HG02870 (cell line): ENCODE results near the gene CAPZB.
A peak's percentile ranks its signal among the peaks of the same experiment; 100 is the strongest.
"Not testable (repeated sequence)": the region's sequence is repeated elsewhere in the genome, so short reads cannot be mapped to it uniquely, and the experiment has no call there.

Experiments used
- ATAC-seq: cut with Tn5 transposase; IDR thresholded peaks from one replicate; pipeline ENCODE4 v1.9.1; 2021; ENCODE audit warnings: mild to moderate bottlenecking, moderate library complexity; ENCODE audit not compliant: unreplicated experiment

The CAPZB gene

DNA sequence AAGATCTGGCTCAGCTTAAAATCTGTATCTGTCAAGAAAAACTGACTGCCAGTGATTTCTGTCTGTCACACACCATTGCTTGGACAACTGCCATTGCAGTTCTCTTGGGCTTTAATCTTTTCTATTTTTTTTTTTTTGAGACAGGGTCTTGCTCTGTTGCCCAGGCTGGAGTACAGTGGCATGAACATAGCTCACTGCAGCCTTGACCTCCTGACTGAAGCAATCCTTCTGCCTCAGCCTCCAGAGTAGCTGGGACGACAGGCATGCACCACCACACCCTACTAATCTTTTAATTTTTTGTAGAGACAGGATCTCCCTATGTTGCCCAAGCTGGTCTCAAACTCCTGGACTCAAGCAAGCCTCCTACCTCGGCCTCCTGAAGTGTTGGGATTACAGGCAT is 14.5 kb upstream of the CAPZB start:
- not testable (repeated sequence) for ATAC-seq

DNA sequence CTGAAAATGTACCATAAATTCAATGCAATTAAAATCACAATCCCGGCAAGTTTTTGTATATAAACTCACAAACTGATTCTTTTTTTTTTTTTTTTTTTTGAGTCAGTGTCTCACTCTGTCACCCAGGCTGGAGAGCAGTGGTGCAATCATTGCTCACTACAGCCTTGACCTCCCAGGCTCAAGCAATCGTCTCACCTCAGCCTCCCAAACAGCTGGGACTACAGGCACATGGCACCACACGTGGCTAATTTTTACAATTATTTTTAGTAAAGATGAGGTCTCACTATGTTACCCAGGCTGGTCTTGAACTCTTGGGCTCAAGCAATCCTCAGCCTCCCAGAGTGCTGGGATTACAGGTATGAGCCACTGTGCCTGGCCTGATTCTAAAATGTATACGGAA is 12.1 kb upstream of the CAPZB start:
- not testable (repeated sequence) for ATAC-seq

DNA sequence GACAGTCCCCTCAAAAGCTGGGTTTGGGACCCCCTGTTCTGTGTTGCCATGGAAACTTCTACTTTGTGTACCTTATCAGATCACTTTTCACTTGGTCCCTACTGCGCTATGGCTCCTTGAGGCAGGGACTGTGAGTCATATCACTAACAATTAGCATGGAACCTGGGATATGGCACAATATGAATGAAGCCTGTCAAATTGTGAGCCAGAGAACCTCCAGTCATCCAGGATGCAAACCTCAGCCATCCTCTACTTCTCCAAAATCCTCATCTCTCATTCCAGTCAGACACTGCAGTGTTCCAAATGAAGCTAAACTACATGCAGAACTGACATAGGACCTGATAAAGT is 11.2 kb upstream of the CAPZB start:
- no peak for ATAC-seq

DNA sequence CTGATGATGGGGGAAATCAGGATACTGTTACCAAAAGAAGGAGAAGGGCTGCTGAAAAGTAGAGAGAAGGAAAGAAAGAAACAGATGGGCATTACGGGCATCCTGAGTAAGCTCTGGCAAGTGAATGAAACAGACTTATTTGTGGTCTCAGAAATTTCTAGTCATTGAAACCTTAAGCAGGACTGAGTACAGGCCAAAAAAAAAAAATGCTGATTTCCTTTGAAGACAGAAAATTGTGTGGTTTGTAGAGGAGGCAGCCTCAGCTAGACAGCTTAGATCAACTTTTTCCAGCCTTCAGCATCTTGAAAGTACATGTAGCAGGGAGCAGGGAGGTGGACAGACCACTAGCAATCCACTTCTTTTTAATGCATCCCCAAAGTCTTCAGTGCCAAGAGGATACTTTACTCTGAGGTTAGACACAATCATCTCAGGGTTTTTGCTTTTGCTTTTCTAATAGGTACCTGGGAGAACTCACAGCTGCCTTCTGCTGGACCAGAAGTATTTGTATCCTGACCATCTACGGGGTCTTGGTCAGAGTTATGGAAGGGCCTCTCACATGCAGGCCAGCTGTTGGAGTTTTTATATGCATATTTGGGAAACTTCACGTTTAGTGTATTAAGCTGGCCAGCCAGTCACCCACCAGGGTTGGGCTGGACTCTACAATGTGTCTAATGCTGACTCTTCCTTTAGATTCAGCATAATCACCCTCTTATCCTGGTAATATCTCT is 10.6 kb upstream of the CAPZB start:
- no peak for ATAC-seq

DNA sequence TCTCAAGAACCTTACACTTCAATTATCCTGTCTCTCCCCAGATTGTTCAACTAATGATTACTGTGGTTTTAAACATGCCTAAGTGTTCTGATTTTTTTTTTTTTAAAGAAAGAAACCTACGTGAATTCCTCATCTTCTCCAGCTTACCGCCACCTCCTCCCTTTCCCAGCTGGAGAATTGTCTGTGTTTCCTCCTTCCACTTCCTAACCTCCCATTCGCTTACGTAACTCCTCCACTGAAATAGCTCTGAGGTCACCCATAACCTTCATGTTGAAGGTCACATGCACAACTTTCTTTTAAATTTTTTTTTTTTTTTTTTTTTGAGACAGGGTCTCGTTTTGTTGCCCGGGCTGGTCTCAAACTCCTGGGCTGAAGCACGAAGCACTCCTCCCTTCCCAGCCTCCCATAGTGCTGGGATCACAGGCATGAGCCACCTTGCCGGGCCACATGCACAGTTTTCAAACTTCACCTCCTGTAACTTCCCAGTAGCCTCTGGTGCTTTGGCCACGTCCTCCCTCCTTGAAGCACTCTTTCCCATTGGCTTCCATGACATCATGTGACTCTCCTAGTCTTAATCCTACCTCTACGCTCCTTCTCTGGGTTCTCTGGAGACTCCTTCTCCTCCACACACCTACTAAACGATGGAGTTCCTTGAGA is 9.8 kb upstream of the CAPZB start:
- ATAC-seq, result no peak

DNA sequence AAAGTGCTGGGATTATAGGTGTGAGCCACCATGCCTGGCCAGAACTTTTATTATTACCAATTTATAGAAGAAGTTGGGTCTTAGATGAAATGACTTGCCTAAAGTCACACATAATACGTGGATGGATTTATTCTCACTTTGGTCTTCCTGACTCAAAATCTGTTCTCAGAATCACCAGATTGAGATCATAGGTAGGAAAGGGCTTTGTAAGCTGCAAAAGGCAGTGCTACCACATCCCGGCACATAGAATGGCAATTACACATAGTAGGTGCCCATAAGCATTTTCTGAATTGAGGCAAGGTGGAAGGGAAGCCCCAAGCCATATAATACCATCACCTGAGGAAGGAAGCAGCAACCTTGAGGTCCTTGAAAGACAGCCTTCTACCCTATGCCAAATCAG is 8.2 kb upstream of the CAPZB start:
- no peak for ATAC-seq

DNA sequence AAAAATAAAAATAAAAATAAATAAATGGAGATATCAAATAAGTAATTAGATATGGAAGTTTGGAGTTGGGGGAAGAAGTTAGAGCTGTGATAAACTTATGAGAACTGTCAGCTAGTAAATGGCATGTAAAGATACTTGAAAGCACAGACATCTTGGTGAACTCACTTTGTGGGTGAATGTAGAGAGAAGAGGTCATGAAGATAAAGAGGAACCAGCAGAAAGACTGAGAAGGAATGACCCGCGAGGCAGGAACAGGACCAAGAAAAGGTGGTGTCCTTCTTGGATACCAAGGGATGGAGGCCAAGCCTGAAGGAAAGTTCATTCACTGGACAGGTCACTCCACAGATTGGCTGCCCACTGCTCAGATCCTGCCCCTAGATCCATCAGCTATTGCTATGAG is 4.7 kb upstream of the CAPZB start:
- no peak for ATAC-seq

DNA sequence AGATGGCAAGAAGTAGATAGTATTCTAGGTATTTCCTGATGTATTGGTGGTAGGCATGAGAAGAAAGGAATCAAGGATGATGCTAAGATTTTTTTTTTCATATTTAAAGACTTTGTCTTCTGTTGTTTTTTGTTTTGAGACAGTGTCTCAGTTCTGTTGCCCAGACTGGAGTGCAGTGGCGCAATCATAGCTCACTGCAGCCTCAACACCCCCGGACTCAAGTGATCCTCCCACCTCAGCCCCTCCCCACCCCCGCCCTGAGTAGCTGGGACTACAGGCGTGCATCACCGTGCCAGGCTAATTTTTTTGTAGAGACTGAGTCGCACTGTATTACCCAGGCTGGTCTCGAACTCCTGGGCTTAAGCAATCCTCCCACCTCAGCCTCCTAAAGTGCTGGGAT is 2.8 kb upstream of the CAPZB start:
- ATAC-seq, result no peak

DNA sequence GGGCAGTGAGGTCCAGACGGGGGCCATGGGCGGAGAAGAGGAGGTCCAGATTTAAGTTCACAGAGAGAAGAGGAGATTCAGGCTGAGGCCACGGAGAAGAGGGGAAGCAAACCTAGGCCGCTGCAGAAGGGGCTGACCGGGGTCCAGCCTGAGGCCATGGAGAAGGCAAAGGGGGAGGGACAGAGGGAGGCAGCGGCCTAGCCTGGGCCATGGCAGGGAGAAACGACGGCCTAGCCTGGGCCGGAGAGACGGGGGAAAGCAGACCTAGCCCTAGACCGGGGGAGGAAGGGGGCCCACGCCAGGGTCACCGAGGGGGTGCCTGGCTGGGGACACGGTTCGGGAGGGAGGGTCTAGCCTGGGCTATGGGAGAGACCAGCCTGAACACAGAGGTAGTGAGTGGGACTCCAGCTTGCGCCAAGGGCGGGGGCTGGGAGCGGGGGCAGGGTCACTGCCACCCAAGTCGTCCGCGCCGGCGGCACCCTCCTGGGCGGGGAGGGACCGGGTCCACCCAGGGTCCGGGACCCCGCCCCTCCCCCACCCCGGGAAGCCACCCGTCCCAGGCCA is 459 bp downstream of the CAPZB start:
- peak; percentile 7 for ATAC-seq

DNA sequence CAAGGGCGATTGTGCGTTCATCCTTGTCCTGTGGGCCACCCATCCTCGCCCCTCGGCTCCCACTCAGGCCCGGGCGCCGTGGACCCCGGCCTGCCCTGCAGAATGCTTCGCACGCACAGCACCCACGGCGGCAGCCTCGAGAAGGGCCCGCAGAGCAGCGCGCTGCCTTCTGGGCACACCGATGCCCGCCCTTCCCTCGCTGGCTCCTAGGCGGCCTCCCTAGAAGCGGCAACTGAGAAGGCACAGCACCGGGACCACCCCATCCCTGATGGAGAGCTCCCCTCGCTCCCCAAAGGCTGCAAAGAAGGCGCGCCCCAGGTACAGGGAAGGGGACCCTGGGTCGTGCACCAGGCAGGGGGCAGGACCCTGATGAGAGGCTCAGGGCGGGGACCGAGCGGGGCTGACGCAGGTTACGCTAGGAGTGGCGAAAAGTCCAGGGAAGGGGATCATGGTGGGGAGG is 971 bp downstream of the CAPZB start:
- no peak for ATAC-seq

DNA sequence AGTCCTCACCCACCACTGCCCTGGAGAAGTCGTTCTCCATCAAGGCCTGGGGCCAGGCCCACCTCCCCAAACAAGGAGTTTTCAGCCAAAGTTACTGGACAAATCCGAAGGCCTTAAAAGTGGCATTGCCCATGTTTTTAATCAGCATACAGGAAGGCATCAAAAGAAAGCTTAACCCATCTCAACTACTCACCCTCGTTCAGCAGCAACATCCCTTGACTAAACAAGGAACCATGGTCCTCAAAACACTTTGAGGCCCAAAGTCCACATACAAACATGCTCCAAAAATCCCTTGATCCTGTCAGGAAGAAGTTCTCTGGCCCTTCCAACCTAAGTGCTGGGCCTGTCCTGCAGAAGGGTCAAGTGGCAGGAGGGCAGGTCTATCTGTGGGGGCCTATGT is 1.6 kb downstream of the CAPZB start:
- ATAC-seq, result no peak

DNA sequence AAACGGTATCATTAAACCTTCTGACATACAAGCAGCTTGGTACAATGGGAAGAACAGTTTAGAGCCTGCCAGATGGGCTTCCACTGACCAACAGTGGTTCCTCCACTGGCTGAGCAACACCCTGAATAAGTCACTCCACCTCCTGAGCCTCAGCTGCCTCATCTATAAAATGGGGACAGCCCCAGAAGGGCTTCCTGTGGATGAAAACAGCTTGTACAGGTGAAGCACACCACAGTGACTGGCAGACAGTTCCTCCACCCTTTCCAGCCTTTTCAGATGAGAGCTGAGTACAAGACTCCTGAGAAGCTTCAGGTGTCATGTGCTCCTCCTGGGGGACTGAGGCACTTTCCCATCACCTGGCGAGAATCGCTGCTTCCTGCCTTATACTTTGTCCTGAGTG is 2.1 kb downstream of the CAPZB start:
- no peak for ATAC-seq

DNA sequence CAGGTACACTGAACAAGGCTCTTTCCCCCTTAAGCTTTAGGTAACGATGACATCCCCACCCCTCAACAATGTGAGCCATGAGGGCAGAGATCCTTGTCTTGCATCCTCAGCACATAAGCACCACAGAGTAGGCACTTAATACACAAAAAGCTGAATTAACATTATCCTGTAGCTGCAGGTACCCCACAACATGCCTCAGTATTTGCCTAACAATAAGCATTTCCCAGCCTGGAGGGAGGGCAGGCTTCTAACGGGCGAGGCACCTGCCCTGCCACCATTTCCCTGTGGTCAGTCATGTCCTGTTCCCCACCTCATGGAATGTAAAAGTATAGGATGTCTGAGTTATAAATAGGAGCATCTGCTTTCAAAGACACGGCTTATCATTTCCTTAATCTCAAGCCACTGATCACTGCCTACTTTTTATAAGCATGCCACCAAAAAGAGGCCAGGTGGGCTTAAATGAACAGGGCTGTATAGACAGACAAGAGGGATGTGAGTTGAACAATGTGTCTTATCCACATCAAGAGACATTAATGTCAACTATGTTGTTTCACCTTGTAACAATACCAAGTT is 3.4 kb downstream of the CAPZB start:
- ATAC-seq, result no peak

DNA sequence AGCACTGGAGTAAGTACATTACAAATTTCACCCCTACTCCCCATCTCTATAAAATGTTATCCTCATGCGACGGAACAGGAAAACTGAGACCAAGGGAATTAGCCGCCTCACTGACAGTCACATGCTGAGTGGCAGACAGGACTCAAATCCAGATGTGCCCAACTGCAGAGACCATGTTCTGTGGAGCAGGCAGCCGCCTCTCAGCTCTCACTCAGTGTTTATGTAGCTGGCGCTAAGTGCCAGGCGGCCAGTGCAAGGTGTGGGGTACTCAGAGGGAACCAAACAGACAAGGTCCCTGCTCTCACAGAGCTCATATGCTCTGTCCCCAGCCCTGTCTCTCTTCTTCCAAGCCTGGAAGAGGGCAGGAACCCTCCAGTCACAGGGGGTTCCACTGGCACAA is 5.1 kb downstream of the CAPZB start:
- no peak for ATAC-seq

DNA sequence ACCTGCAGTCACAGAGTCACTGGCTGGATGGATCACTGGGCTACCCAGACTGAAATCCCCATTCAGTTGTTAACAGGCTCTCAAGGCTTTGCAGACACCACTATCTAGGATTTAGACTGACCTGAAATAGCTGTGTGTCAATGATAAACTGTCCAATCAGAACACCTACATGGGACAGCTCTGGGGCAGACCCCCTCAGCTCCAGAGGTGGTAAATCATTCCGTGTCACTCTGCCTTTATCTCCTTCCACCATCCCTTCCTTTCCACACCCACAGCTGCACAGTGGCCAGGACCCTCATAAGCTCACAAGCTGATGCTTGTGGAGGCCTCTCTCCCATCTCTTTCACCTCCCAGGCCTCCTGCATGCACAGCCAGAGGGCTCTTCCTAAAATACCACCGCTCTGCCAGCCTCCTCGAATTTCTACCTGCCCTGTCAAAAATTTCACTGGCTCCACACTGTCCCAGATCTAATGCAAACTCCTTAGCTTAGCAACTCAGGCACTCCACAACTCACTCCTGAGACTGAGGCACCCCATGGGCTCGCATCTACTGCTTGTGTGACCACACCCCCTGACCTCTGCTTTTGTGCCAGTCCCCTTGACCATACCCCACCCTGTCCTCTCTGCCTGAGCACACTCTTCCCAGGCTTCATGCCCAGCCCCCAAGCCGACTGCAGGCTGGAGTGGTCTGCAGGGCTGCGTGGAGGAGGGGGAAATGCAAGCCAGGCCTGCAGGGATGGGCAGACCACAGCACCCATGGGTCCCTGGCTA is 5.8 kb downstream of the CAPZB start:
- ATAC-seq, result no peak

DNA sequence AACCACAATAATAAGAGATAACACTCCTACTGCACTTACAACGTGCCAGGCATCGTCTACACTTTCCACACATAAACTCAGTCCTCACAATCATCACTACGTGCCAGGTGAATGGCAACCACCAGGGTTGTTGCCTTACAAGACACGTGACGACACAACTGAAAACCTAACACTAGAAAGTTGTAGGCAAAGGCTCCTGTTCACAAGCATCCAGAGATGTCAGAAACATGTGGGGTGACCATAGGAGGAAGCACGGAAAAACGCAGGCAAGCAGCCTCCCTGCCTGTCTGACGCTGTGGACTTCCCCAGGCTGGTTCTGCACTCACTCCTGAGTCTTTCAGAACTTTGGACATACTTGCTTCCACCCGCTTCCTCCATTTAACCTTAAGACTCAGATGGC is 7.0 kb downstream of the CAPZB start:
- no peak for ATAC-seq

DNA sequence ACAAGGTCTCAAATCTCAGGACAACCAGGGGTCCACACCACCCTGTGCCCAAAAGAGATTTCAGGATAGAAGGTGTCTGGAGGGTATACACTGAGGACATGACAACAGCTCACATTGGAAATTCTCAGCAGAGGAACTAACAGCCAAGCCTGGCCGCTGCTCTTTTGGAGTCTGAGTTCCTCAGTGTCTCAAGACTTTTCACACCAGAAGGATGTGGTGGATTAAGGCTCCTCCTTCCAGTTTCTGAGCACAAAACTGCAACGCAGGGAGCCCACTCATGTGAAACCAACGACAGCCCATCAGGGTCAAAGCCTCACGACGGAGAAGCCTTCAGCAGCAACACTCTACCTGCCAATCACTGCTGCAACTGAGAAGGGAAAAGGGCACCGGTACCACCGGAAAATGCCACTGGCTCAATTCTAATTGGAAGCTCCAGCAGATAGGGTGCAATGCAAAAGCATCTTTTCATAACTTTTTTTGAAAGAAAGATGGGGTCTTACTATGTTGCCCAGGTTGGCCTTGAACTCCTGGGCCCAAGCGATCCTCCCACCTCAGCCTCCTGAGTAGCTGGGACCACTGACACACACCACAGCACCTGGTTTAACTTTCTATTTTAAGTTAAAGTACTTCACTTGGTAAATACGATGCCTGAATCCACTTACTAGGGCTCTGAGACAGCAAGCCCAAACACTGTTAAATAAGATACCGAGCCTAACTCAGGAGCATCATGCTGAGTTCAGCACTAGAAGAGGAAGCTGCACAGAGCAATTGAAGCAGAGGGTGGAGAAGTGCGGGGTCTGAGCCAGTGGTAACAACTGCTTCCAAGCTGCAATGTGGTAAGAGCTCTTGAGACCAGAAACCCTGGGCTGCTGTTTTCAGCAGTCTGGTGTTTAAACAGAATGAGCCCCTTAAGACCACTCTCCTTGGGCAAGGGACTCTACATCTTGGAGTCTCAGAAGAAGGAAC is 7.8 kb downstream of the CAPZB start:
- ATAC-seq, result peak; percentile 42

DNA sequence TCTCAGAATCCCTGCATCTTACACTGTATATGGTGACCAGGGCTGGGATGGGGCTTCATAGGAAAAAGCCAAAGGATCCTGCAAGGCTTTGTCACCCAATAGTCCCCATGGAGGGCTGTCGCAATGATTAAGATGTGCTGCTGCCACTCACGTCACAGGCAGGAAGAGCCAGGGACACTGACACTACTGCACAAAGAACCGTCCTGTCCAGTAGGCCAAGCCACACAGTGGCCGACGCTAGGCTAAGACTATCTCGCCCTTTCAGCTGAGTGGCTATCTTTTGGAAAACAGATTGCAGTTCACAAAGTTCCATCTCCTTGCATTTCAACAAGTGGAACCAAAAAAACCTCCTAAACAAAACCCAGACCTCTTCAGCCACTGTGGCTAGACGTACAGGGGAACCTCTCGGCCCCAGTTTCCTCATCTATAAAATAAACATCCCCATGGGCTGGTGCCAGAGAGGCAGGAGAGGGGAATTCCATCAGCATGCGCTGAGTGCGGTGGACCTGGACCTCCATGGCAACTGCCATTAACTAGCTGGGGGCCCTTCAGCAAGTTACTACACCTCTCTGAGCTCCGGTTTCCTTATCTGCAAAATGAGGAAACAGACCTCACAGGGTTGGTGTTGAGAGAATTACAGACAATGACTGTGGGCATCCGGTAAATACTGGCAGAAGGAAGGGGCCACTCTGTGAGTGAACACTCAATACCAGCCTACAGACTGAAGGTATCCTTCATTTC is 8.7 kb downstream of the CAPZB start:
- peak; percentile 39 for ATAC-seq

DNA sequence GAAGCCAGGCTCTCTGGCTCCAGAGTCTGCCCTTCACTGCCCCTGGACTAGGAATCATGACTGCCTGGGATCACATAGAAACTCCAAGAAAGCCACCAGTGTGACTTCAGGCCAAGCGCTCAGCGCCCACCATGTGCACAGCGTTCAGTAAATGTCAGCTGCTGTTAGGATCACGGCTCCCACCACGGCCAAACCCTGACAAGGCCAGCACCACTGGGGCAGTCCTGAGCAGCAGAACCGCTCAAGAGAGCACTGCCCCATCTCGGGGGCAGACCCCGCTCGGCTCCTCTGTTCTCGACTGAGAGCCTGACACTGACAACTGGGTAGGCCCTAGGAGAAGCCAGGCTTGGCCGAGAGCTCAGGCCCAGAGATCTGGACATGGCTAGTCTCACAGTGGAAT is 10.0 kb downstream of the CAPZB start:
- no peak for ATAC-seq

DNA sequence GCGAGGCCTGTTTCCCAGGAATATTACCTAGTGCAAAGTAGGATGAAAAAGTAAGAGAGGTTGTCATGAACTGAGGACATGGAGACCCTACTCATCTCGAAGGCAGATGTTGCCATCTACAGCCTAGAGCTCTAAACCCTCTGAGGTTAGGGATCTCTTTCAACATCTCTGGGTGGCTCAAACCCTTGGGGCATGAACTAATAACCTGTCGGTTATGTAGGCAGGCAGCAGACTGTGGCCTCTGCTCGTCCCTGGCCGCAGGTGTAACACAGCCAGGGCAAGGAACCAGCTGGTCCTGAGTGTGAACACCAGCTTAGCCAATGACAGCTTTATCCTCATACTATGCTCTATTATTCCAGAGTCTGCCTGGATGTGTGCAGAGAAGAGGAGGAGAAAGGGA is 13.2 kb downstream of the CAPZB start:
- no peak for ATAC-seq
